H1 (cell line): ENCODE data around the gene ATXN7. TPM values are rescaled to one million over a fixed set of nuclear protein-coding genes. Genes with fewer than 3 reads are reported as not detected.

Experiments
- HDAC6 ChIP-seq: IDR thresholded peaks from one replicate; pipeline ENCODE4 v1.7.1; 2012; ENCODE audit warnings: low read depth, mild to moderate bottlenecking, inconsistent platforms, low read length, moderate library complexity
- KDM4A ChIP-seq: IDR thresholded peaks from one replicate; pipeline ENCODE4 v1.7.1; 2012; ENCODE audit warnings: low read depth, mild to moderate bottlenecking, moderate library complexity, low read length, inconsistent platforms; ENCODE audit not compliant: severe bottlenecking
- RAD21 ChIP-seq, 2 experiments: IDR thresholded peaks in 1 of 2; conservative IDR thresholded peaks in 1 of 2; 2 replicates each; pipeline ENCODE4 v1.6.1; 2011; ENCODE audit warnings: low read depth in 2 of 2, low read length in 2 of 2, improper control_type of control experiment in 1 of 2, inconsistent platforms in 1 of 2, mild to moderate bottlenecking in 1 of 2, moderate library complexity in 1 of 2
- SIN3A ChIP-seq, 2 experiments: IDR thresholded peaks in 1 of 2; conservative IDR thresholded peaks in 1 of 2; 2 replicates each; pipeline ENCODE4 v1.6.1; 2011 to 2012; ENCODE audit warnings: low read length in 2 of 2, improper control_type of control experiment in 1 of 2, low read depth in 1 of 2, mild to moderate bottlenecking in 1 of 2
- TAF7 ChIP-seq: optimal IDR thresholded peaks from 2 replicates; pipeline ENCODE3; 2011; ENCODE audit warnings: low read depth, mild to moderate bottlenecking, inconsistent platforms, low read length, moderate library complexity, borderline replicate concordance
- USF2 ChIP-seq: IDR thresholded peaks from 2 replicates; pipeline ENCODE4 v1.6.1; 2011; ENCODE audit warnings: low read length, improper control_type of control experiment
- polyA plus RNA-seq, 7 experiments: library from polyadenylated mRNA; depleted of rRNA in 3 of 7; stranded (reverse) in 5 of 7; unstranded in 2 of 7; fragments of >200 nt in 5 of 7; fragments of 200-250 nt in 2 of 7; gene quantifications; 1 replicate in 5 of 7; 2 replicates in 1 of 7; 4 replicates in 1 of 7; pipeline versions ENCODE4 v1.2.1 to v1.2.3, GENCODE V29; 2011 to 2013; ENCODE audit warnings: missing spikeins in 2 of 7, mixed read lengths in 2 of 7
- total RNA-seq: library from RNA; stranded (reverse); fragmentation: NEBNext Ultra II Directional; extraction: Animal tissue kit (Norgen Biotek cat#: 25700); gene quantifications from 2 replicates; pipeline ENCODE4 v1.2.1, GENCODE V29; 2021

ATXN7 gene
- total and polyA plus RNA-seq, 2 of the 8 experiments (the other 6 are each of a cell fraction or from before 2014, with no cell fraction given): 15.5 to 16.8 TPM

- TF ChIP-seq RAD21 (IDR thresholded peaks at IDR 0.05 in 1 of 2, conservative IDR thresholded peaks at IDR 0.05 in 1 of 2; ENCODE audit: low read depth in 2 of 2, low read length in 2 of 2): no peak
- TF ChIP-seq TAF7: no peak
- no peak for TF ChIP-seq HDAC6
- TF ChIP-seq USF2: no peak
- no peak for TF ChIP-seq KDM4A
- no peak for TF ChIP-seq SIN3A (conservative IDR thresholded peaks at IDR 0.05 in 1 of 2, IDR thresholded peaks at IDR 0.05 in 1 of 2; ENCODE audit: low read depth in 1 of 2, low read length in 2 of 2)
- TF ChIP-seq, all 59 proteins: peak for 0
Observed at GRCh38 chr3:63973406-63973805, 109.7 kb downstream of the ATXN7 start (continued).
